Nephron (organoid): ENCODE results near the gene HAS3.
"Not testable (repeated sequence)": the region's sequence is repeated elsewhere in the genome, so short reads cannot be mapped to it uniquely, and the experiment has no call there.

Experiments
- H3K27ac Mint-ChIP-seq, 3 experiments: 2 replicates each; pipeline ENCODE4 v1.8.0; 2020; ENCODE audit warnings: mixed read lengths in 3 of 3, mild to moderate bottlenecking in 2 of 3, moderate library complexity in 1 of 3
- H3K27me3 Mint-ChIP-seq: 2 replicates; pipeline ENCODE4 v1.8.0; 2021; ENCODE audit warnings: low read depth, mild to moderate bottlenecking, moderate library complexity, mixed read lengths
- H3K36me3 Mint-ChIP-seq: 2 replicates; pipeline ENCODE4 v1.8.0; 2020; ENCODE audit warnings: low read depth, mixed read lengths
- H3K4me1 Mint-ChIP-seq: 2 replicates; pipeline ENCODE4 v1.8.0; 2020; ENCODE audit warnings: mixed read lengths
- H3K4me3 Mint-ChIP-seq, 3 experiments: 2 replicates each; pipeline ENCODE4 v1.8.0; 2020; ENCODE audit warnings: mild to moderate bottlenecking in 3 of 3, mixed read lengths in 3 of 3, moderate library complexity in 2 of 3
- H3K9me3 Mint-ChIP-seq: 2 replicates; pipeline ENCODE4 v1.8.0; 2020; ENCODE audit warnings: mixed read lengths
- TF ChIP-seq, protein P1 (sequence below), 3 experiments: fragments of 200-600 bp; sonication (generic); IDR thresholded peaks; one replicate each; pipeline ENCODE4 v1.5.0; 2021; ENCODE audit warnings: antibody characterized with exemption in 3 of 3; ENCODE audit not compliant: unreplicated experiment in 3 of 3

The HAS3 gene

DNA sequence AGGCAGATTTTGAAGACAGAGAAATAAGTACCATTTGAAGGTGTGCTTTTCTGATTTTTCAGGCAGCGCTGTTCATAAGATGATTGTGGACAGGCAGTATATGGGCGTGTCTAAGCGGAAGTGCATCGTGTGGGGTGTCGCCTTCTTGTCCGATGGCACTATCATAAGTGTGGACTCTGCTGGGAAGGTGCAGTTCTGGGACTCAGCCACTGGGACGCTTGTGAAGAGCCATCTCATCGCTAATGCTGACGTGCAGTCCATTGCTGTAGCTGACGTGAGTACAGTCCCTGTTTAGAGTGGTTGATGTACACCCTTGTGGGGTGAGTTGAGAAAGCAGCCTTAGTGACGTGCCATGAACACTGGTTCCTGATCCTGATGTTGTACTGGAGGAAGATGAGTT, 37.7 kb downstream of the HAS3 start:
- H3K27ac Mint-ChIP-seq = peak overlapping the region; percentile 7 to 84 (median 77)
- H3K4me3 Mint-ChIP-seq = no peak overlapping the region

DNA sequence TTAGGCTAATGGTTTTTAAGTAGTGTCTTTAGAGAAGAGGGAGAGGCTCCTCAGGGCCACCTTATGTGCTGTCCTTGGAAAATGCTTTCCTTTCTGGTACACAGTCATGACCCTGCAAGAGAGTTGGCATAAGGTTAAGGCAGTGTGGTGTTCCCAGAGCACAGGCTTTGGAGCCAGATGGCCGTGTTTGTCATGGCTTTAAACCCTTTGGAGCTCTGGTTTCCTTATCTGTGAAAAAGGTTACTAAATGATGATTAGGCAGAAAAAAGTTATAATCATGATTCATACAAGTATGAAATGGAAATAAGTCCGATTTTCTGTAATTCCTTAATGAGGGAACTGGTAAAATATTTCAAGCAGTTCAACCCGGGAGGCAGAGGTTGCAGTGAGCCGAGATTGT, 40.2 kb downstream of the HAS3 start:
- Mint-ChIP-seq H3K36me3 (peaks cover 63% of the 10 kb centered on the region), H3K4me3 (no peak overlapping the region), H3K27ac (no peak overlapping the region), H3K27me3 (no peaks in the 10 kb centered on the region), H3K9me3 (no peaks in the 10 kb centered on the region), H3K4me1 (no peaks in the 10 kb centered on the region)
- TF ChIP-seq, protein P1, sequence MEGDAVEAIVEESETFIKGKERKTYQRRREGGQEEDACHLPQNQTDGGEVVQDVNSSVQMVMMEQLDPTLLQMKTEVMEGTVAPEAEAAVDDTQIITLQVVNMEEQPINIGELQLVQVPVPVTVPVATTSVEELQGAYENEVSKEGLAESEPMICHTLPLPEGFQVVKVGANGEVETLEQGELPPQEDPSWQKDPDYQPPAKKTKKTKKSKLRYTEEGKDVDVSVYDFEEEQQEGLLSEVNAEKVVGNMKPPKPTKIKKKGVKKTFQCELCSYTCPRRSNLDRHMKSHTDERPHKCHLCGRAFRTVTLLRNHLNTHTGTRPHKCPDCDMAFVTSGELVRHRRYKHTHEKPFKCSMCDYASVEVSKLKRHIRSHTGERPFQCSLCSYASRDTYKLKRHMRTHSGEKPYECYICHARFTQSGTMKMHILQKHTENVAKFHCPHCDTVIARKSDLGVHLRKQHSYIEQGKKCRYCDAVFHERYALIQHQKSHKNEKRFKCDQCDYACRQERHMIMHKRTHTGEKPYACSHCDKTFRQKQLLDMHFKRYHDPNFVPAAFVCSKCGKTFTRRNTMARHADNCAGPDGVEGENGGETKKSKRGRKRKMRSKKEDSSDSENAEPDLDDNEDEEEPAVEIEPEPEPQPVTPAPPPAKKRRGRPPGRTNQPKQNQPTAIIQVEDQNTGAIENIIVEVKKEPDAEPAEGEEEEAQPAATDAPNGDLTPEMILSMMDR (IDR thresholded peaks at IDR 0.05; ENCODE audit: unreplicated experiment in 3 of 3) = no peak

More for the DNA sequence above, 37.7 kb downstream of the HAS3 start:
- TF ChIP-seq, protein P1 (IDR thresholded peaks at IDR 0.05; ENCODE audit: unreplicated experiment in 3 of 3) = no peak
- no peaks in the 10 kb centered on the region for H3K9me3 Mint-ChIP-seq
- H3K36me3 Mint-ChIP-seq = peaks cover 68% of the 10 kb centered on the region
- H3K4me1 Mint-ChIP-seq = no peaks in the 10 kb centered on the region
- H3K27me3 Mint-ChIP-seq = no peaks in the 10 kb centered on the region

DNA sequence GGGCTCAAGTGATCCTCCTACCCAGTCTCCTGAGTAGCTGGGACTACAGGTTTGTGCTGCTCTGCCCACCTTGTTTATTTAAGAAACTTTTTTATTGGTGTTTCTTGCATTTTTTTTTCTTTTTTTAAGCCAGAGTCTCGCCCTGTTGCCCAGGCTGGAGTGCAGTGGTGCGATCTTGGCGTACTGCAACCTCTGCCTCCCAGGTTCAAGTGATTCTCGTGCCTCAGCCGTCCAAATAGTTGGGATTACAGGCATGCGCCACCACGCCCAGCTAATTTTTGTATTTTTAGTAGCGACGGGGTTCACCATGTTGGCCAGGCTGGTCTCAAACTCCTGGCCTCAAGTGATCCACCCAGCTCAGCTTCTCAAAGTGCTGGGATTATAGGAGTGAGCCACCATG, 44.2 kb downstream of the HAS3 start:
- not testable (repeated sequence) for H3K27me3 Mint-ChIP-seq, H3K9me3 Mint-ChIP-seq, H3K4me3 Mint-ChIP-seq, H3K4me1 Mint-ChIP-seq, H3K27ac Mint-ChIP-seq
- peaks cover 59% of the 10 kb centered on the region for H3K36me3 Mint-ChIP-seq

DNA sequence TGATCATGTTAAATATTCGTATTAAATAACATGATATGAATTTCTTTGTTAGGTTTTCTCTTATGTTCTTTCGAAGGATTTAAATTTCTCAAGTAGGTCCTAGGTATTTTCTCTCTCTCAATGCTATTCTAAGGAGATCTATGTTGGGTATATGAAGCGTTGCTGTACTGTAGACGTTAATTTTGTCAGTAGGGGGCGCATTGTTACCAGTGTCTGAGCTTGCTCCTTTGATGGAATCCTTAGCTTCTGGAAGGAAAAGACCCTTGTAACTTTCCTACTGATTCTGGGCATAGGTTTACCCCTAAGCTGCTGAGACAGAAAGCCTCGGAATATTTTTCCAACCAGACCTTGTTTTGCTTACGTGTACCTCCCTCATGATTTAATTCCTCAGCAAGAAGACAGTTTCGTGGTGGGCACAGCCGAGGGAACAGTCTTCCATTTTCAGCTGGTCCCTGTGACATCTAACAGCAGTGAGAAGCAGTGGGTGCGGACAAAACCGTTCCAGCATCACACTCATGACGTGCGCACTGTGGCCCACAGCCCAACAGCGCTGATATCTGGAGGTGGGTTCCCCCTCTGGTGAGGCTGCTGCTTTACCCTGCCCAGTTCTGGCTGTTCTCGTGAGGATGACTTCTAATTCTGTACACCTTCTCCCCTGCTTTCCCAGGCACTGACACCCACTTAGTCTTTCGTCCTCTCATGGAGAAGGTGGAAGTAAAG, 44.9 kb downstream of the HAS3 start:
- Mint-ChIP-seq H3K27ac (peak overlapping the region in 1 of 3 experiments; percentile 29), H3K36me3 (peaks cover 61% of the 10 kb centered on the region), H3K4me1 (no peaks in the 10 kb centered on the region), H3K9me3 (no peaks in the 10 kb centered on the region), H3K4me3 (no peak overlapping the region), H3K27me3 (no peaks in the 10 kb centered on the region)
- TF ChIP-seq, protein P1 (IDR thresholded peaks at IDR 0.05; ENCODE audit: unreplicated experiment in 3 of 3) = peak; percentile 70 to 74 (median 71)

DNA sequence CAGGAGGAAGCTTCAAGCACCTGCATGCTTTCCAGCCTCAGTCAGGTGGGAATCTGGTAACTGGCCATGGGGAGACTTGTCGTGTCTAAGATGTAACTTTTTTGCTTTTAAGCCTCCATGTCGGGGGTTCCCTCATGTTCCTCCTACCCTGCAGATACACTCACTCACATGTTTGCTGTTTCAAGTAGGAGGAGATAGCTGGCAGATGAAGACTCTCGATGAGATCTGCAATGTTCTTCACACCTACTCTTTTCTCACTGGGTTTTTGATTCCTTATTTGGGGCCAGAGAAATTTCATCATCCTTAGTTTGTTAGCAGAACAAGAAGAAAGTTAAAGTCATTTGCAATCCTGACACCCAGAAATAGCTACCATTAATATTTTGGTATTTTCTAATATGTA, 51.7 kb downstream of the HAS3 start:
- no peaks in the 10 kb centered on the region for H3K9me3 Mint-ChIP-seq
- peaks cover 70% of the 10 kb centered on the region for H3K36me3 Mint-ChIP-seq
- H3K4me3 Mint-ChIP-seq = no peak overlapping the region
- no peak overlapping the region for H3K27ac Mint-ChIP-seq
- TF ChIP-seq, protein P1 (IDR thresholded peaks at IDR 0.05; ENCODE audit: unreplicated experiment in 3 of 3) = no peak
- H3K27me3 Mint-ChIP-seq = no peaks in the 10 kb centered on the region
- H3K4me1 Mint-ChIP-seq = no peaks in the 10 kb centered on the region

DNA sequence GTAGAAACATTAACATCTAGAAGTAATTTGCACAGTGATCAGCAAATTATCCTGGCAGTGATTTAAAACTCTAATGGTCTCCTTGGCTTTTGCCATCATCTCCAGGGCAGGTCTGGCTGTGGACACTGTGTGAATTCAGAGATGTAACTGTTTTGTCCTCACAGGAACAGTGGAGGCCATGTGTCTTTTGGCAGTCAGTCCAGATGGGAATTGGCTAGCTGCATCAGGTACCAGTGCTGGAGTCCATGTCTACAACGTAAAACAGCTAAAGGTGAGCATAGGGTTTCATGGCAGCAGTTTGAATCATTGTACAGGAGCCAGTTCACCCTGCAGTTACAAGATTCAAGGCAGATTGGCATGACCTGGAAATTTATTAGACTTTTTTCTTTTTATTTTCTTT, 54.7 kb downstream of the HAS3 start:
- TF ChIP-seq, protein P1 (IDR thresholded peaks at IDR 0.05; ENCODE audit: unreplicated experiment in 3 of 3) = no peak
- Mint-ChIP-seq H3K36me3 (peaks cover 69% of the 10 kb centered on the region), H3K4me1 (no peaks in the 10 kb centered on the region), H3K9me3 (no peaks in the 10 kb centered on the region), H3K27ac (no peak overlapping the region), H3K27me3 (no peaks in the 10 kb centered on the region), H3K4me3 (no peak overlapping the region)
